Esophagus muscularis mucosa (tissue), 4 donors: Measurements from ENCODE around the gene KLRB1. TPM values are rescaled to one million over a fixed set of nuclear protein-coding genes. Genes with fewer than 3 reads are reported as not detected.

Experiments
- small RNA-seq, 3 donors: library from RNA; depleted of rRNA; stranded (forward); fragments of <200 nt; gene quantifications; one replicate each; pipeline ENCODE3, GENCODE V24; 2016
- total RNA-seq, 4 donors: library from RNA; depleted of rRNA; stranded (reverse); fragments of >200 nt; gene quantifications; one replicate each; pipeline versions ENCODE4 v1.1.0 to v1.2.1, GENCODE V29; 2016

The KLRB1 gene
- total RNA-seq, 4 donors from 2014 or later: 0.23 to 1.5 (median 0.52) TPM; not detected in 1

Small RNAs within 50 kb of the gene (small RNA-seq; reads per million reads assigned to genes)
- gene AC010186.4: 0 reads per million in 3 donors
- gene RNU6-700P: 0 reads per million in 3 donors

Other genes starting within 250 kb of the KLRB1 start
- 1 to 10 TPM; 3.4 to 7.5 (median 3.8) TPM for gene CLEC2D, start 61.8 kb upstream of the KLRB1 start, total RNA-seq
- under 1 TPM in 1 of 4 donors, not detected in 3; 0.83 TPM for gene CLECL1, start 125.2 kb upstream of the KLRB1 start, total RNA-seq
- 1 to 10 TPM in 3 of 4 donors, under 1 TPM in 1; 0.65 to 3.3 (median 2.7) TPM for gene CD69, start 153.0 kb upstream of the KLRB1 start, total RNA-seq
- under 1 TPM in 1 of 4 donors, not detected in 3; 0.66 TPM for gene KLRF1, start 219.6 kb upstream of the KLRB1 start, total RNA-seq